BJ (cell line): Measurements from ENCODE around the gene NAALADL2. TPM values are rescaled to one million over a fixed set of nuclear protein-coding genes. Genes with fewer than 3 reads are reported as not detected.

Experiments
- CTCF ChIA-PET: fragments of 350-600 bp; formaldehyde crosslinking; extraction: SDS; loops from one replicate; lab custom pipeline; 2021; ENCODE audit warnings: antibody characterized with exemption, inconsistent platforms; lab: Yijun Ruan, JAX
- POLR2A ChIA-PET: fragments of 300-600 bp; sonication (Branson Sonifier 250); formaldehyde crosslinking; extraction: SDS; loops from one replicate; lab custom pipeline; 2021; ENCODE audit warnings: antibody characterized with exemption; lab: Charles Lee
- DNase-seq: peaks from one replicate; pipeline ENCODE4 v3.0.0-alpha.2; 2011; ENCODE audit warnings: low read depth
- H3K27me3 ChIP-seq: 2 replicates; pipeline ENCODE4 v1.6.0; 2011; ENCODE audit warnings: low read length; ENCODE audit not compliant: control insufficient read depth, insufficient read depth
- H3K36me3 ChIP-seq: 2 replicates; pipeline ENCODE4 v1.5.1; 2011; ENCODE audit warnings: low read length; ENCODE audit not compliant: control insufficient read depth, insufficient read depth
- H3K4me3 ChIP-seq: 2 replicates; pipeline ENCODE4 v1.5.1; 2011; ENCODE audit warnings: low read depth, mild to moderate bottlenecking, control low read depth, low read length
- CTCF ChIP-seq: IDR thresholded peaks from 2 replicates; pipeline ENCODE4 v1.5.1; 2011; ENCODE audit warnings: low read depth, mild to moderate bottlenecking, control low read depth, inconsistent platforms, low read length, moderate library complexity; ENCODE audit not compliant: insufficient read depth
- polyA plus RNA-seq: library from polyadenylated mRNA; depleted of rRNA; stranded (reverse); fragments of >200 nt; gene quantifications from 2 replicates; pipeline ENCODE4 v1.2.3, GENCODE V29; 2011

The NAALADL2 gene
- polyA plus RNA-seq, 1 experiment, result 3.6 TPM

GRCh38 chr3:175185903-175186302, 326.8 kb downstream of the NAALADL2 start:
- H3K4me3 ChIP-seq, result no peak overlapping the region
- ChIA-PET CTCF (no interaction called here), POLR2A (no interaction called here)
- no peaks in the 10 kb centered on the region for H3K36me3 ChIP-seq
- H3K27me3 ChIP-seq, result no peaks in the 10 kb centered on the region
- no peak for DNase-seq
- no peak for TF ChIP-seq CTCF

GRCh38 chr3:175186511-175186910, 327.4 kb downstream of the NAALADL2 start:
- ChIA-PET POLR2A (no interaction called here), CTCF (no interaction called here)
- DNase-seq, result no peak
- H3K36me3 ChIP-seq, result no peaks in the 10 kb centered on the region
- no peak for TF ChIP-seq CTCF
- H3K4me3 ChIP-seq, result no peak overlapping the region
- no peaks in the 10 kb centered on the region for H3K27me3 ChIP-seq

- POLR2A ChIA-PET, result no interaction called here
- Histone ChIP-seq H3K36me3 (no peaks in the 10 kb centered on the region), H3K4me3 (no peak overlapping the region), H3K27me3 (no peaks in the 10 kb centered on the region)
- CTCF ChIA-PET, result interaction anchor here (0.7 to 1.0 kb wide), 2 partner anchors 9 to 43 kb away, joined by 3 read pairs; no protein-coding TSS in a partner anchor
- no peak for DNase-seq
- TF ChIP-seq CTCF, result no peak
Measured at GRCh38 chr3:175187586-175187985, 328.5 kb downstream of the NAALADL2 start.

- ChIA-PET CTCF (no interaction called here), POLR2A (no interaction called here)
- no peak for TF ChIP-seq CTCF
- Histone ChIP-seq H3K36me3 (no peaks in the 10 kb centered on the region), H3K4me3 (no peak overlapping the region), H3K27me3 (no peaks in the 10 kb centered on the region)
- no peak for DNase-seq
Measured at GRCh38 chr3:175192536-175192935, 333.4 kb downstream of the NAALADL2 start.

- H3K4me3 ChIP-seq, result no peak overlapping the region
- no peak for TF ChIP-seq CTCF
- CTCF ChIA-PET, result no interaction called here
- no peaks in the 10 kb centered on the region for H3K36me3 ChIP-seq
- POLR2A ChIA-PET, result no interaction called here
- no peaks in the 10 kb centered on the region for H3K27me3 ChIP-seq
- DNase-seq, result no peak
Measured at GRCh38 chr3:175193815-175194518, 334.8 kb downstream of the NAALADL2 start.
